Glutamatergic neuron (in vitro differentiated cells): Measurements from ENCODE around the gene NACA. TPM values are rescaled to one million over a fixed set of nuclear protein-coding genes. Genes with fewer than 3 reads are reported as not detected.

Source experiments
- DNase-seq: peaks from one replicate; pipeline ENCODE4 v3.0.0; 2022
- H3K27ac Mint-ChIP-seq: one replicate; pipeline ENCODE4 v1.8.0; 2020; ENCODE audit warnings: mild to moderate bottlenecking, mixed read lengths, inconsistent platforms; ENCODE audit not compliant: unreplicated experiment
- H3K27me3 Mint-ChIP-seq: one replicate; pipeline ENCODE4 v1.8.0; 2020; ENCODE audit warnings: mild to moderate bottlenecking, moderate library complexity, mixed read lengths, inconsistent platforms; ENCODE audit not compliant: unreplicated experiment
- H3K36me3 Mint-ChIP-seq: one replicate; pipeline ENCODE4 v1.8.0; 2020; ENCODE audit warnings: mild to moderate bottlenecking, mixed read lengths, inconsistent platforms; ENCODE audit not compliant: unreplicated experiment
- H3K4me1 Mint-ChIP-seq: one replicate; pipeline ENCODE4 v1.8.0; 2020; ENCODE audit warnings: mild to moderate bottlenecking, low read depth, mixed read lengths, inconsistent platforms; ENCODE audit not compliant: unreplicated experiment
- H3K4me3 Mint-ChIP-seq: one replicate; pipeline ENCODE4 v1.8.0; 2020; ENCODE audit warnings: mild to moderate bottlenecking, mixed read lengths, inconsistent platforms; ENCODE audit not compliant: unreplicated experiment
- H3K9me3 Mint-ChIP-seq: one replicate; pipeline ENCODE4 v1.8.0; 2020; ENCODE audit warnings: mild to moderate bottlenecking, moderate library complexity, mixed read lengths, inconsistent platforms; ENCODE audit not compliant: unreplicated experiment
- total RNA-seq: library from RNA; stranded (reverse); fragmentation: NEBNext Ultra II Directional; extraction: Animal tissue kit (Norgen Biotek cat#: 25700); gene quantifications from one replicate; pipeline ENCODE4 v1.2.1, GENCODE V29; 2021; ENCODE audit not compliant: unreplicated experiment
- TF ChIP-seq, protein P1 (sequence below): fragments of 200-600 bp; sonication (generic); IDR thresholded peaks from one replicate; pipeline ENCODE4 v1.5.0; 2021; ENCODE audit not compliant: partially characterized antibody, unreplicated experiment

Gene NACA
- total RNA-seq, 1 donor from 2014 or later, result 589 TPM

DNA sequence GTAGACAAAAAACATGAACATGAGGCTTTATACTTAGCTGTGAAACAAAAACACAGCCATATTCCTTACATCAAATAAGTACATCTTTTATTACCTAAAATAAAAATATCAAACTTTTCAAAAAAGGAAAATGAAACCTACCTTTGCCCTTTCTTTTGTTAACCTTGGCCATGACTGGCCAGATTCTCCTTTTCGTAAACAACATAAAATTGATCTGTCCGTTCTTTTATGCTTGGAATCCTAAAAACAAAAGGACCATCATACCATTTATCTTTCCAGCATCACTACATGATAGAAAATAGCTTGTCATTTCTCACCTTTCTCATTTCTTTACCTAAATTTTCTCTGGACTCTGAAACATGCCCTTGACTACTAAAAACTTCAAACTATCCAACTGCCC, 53.5 kb downstream of the NACA start:
- H3K4me1 Mint-ChIP-seq, result no peaks in the 10 kb centered on the region
- H3K36me3 Mint-ChIP-seq, result no peaks in the 10 kb centered on the region
- no peaks in the 10 kb centered on the region for H3K9me3 Mint-ChIP-seq
- no peak for DNase-seq
- H3K27ac Mint-ChIP-seq, result no peak overlapping the region
- no peak overlapping the region for H3K4me3 Mint-ChIP-seq
- H3K27me3 Mint-ChIP-seq, result no peaks in the 10 kb centered on the region
- TF ChIP-seq, protein P1, sequence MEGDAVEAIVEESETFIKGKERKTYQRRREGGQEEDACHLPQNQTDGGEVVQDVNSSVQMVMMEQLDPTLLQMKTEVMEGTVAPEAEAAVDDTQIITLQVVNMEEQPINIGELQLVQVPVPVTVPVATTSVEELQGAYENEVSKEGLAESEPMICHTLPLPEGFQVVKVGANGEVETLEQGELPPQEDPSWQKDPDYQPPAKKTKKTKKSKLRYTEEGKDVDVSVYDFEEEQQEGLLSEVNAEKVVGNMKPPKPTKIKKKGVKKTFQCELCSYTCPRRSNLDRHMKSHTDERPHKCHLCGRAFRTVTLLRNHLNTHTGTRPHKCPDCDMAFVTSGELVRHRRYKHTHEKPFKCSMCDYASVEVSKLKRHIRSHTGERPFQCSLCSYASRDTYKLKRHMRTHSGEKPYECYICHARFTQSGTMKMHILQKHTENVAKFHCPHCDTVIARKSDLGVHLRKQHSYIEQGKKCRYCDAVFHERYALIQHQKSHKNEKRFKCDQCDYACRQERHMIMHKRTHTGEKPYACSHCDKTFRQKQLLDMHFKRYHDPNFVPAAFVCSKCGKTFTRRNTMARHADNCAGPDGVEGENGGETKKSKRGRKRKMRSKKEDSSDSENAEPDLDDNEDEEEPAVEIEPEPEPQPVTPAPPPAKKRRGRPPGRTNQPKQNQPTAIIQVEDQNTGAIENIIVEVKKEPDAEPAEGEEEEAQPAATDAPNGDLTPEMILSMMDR, result no peak

DNA sequence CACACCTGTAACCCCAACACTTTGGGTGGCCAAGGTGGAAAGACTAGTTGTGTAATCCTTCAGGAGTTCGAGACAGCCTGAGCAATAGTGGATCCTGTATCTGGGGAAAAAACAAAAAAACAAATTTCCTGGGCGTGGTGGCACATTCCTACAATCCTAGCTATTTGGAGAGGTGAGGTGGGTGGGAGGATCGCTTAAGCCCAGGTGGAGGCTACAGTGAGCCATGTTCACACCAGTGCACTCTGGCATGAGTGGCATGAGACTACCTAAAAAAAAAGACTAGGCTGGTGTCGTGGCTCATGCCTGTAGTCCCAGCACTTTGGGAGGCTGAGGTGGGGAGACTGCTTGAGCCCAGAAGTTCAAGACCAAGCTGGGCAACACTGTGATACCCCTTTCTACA, 54.3 kb downstream of the NACA start:
- no peak for DNase-seq
- Mint-ChIP-seq H3K36me3 (no peaks in the 10 kb centered on the region), H3K4me1 (no peaks in the 10 kb centered on the region), H3K4me3 (no peak overlapping the region), H3K27me3 (no peaks in the 10 kb centered on the region), H3K9me3 (no peaks in the 10 kb centered on the region), H3K27ac (no peak overlapping the region)
- TF ChIP-seq, protein P1, result no peak

DNA sequence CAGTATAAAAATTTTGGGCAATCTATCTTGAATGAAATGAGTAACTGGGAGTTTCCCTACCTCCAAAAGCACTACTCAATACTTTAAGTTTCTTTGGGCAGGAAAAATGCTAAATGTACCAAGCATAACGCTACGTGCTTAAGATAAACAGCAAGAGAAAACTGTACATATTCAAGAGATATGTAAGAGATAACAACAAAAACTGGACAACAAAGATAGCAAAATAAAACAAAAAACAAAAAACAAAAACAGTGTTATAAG, 57.0 kb downstream of the NACA start:
- Mint-ChIP-seq H3K9me3 (no peaks in the 10 kb centered on the region), H3K27me3 (no peaks in the 10 kb centered on the region), H3K4me3 (no peak overlapping the region), H3K4me1 (no peaks in the 10 kb centered on the region), H3K27ac (peak overlapping the region; percentile 38), H3K36me3 (peaks cover under 1% of the 10 kb centered on the region)
- TF ChIP-seq, protein P1, result no peak
- DNase-seq, result no peak

Other genes with a start within 250 kb of the NACA start
- 0.91 TPM for gene GLS2, start 237.1 kb downstream of the NACA start, total RNA-seq
- gene RBMS2, start 203.5 kb downstream of the NACA start, total RNA-seq, result 10.2 TPM
- gene BAZ2A, start 95.0 kb downstream of the NACA start, total RNA-seq, result 196 TPM
- 735 TPM for gene ATP5F1B, start 79.3 kb downstream of the NACA start, total RNA-seq
- gene PTGES3, start 37.0 kb downstream of the NACA start, total RNA-seq, result 180 TPM
- 11.3 TPM for gene PRIM1, start 27.0 kb upstream of the NACA start, total RNA-seq
- gene HSD17B6, start 38.0 kb upstream of the NACA start, total RNA-seq, result 1.5 TPM
- gene SDR9C7, start 209.1 kb upstream of the NACA start, total RNA-seq, result 0.39 TPM
- gene RDH16, start 232.3 kb upstream of the NACA start, total RNA-seq, result 0.74 TPM